IPS DF 6.9 (cell line): Measurements from ENCODE around the gene C16orf74.

Source experiments
- DNase-seq: peaks from one replicate; pipeline ENCODE4 v3.0.0-alpha.2; 2013; ENCODE audit warnings: low read depth, low spot score
- H3K27ac ChIP-seq: one replicate; pipeline ENCODE4 v1.5.1; 2013; ENCODE audit warnings: low read length, control low read depth
- H3K27me3 ChIP-seq: 2 replicates; pipeline ENCODE4 v1.6.1; 2013; ENCODE audit warnings: mild to moderate bottlenecking, low read length; ENCODE audit not compliant: control insufficient read depth, insufficient read depth
- H3K36me3 ChIP-seq: 2 replicates; pipeline ENCODE4 v1.6.1; 2013; ENCODE audit warnings: low read length; ENCODE audit not compliant: control insufficient read depth, insufficient read depth
- H3K4me1 ChIP-seq: 2 replicates; pipeline ENCODE4 v1.6.1; 2013; ENCODE audit warnings: low read length; ENCODE audit not compliant: control insufficient read depth, insufficient read depth
- H3K4me3 ChIP-seq: 2 replicates; pipeline ENCODE4 v1.5.1; 2013; ENCODE audit warnings: mild to moderate bottlenecking, low read length
- H3K9me3 ChIP-seq: 2 replicates; pipeline ENCODE4 v1.6.1; 2013; ENCODE audit warnings: low read length, inconsistent platforms; ENCODE audit not compliant: control insufficient read depth, insufficient read depth
- WGBS: extraction: QIAGEN DNeasy Blood & Tissue Kit; methylation state at CpG from one replicate; pipeline ENCODE4 v1.1.7; 2013; ENCODE audit warnings: mixed read lengths, missing lambda C conversion rate; ENCODE audit not compliant: insufficient read length, insufficient coverage; 5-methylcytosine and 5-hydroxymethylcytosine counted together

Gene C16orf74

DNA sequence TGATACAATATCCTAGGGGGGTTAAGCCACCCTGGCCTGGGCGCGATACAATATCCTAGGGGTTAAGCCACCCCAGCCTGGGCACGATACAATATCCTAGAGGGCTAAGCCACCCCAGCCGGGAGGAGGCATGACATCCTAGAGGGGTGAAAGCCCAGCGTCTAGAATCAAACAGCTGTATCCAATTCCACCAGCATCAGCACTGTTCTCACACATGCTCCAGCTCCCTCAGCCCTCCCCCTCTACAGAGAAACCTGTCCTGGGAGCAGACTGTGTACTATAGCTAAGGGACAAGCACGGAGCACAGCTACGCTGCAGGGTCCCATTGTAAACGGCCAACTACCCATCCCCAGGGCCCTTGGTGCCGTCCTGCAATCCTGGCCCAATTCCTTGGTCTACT, 68.4 kb downstream of the C16orf74 start:
- Histone ChIP-seq H3K4me3 (no peak overlapping the region), H3K27me3 (no peaks in the 10 kb centered on the region), H3K36me3 (peaks cover 29% of the 10 kb centered on the region), H3K27ac (no peak overlapping the region), H3K4me1 (0 out of 2 replicates have a peak, but pooled peaks cover 1% of the 10 kb centered on the region), H3K9me3 (no peaks in the 10 kb centered on the region)
- no CpG with 5 or more reads among the region's 9 CpGs for WGBS
- DNase-seq: no peak

DNA sequence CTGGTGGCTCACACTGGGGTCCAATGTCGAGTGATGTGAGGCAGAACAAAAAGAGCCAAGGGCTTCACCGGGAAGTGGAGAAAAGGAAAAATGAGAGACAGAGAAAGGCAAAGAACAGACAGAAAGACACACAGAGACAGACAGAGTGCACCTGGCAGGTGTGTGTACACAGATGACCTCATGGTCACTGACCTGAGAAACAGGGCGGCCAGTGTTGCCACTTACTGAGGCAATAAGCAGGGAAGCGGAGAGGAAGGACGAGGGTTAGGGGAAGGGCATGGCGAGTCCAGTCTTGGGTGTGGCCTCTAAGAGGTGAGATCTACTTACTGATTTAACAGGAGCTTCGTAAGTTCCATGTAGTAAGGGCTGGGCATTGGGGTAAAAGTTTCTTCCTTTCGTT, 69.6 kb downstream of the C16orf74 start:
- peaks cover 30% of the 10 kb centered on the region for H3K36me3 ChIP-seq
- no CpG with 5 or more reads among the region's 8 CpGs for WGBS
- no peak for DNase-seq

DNA sequence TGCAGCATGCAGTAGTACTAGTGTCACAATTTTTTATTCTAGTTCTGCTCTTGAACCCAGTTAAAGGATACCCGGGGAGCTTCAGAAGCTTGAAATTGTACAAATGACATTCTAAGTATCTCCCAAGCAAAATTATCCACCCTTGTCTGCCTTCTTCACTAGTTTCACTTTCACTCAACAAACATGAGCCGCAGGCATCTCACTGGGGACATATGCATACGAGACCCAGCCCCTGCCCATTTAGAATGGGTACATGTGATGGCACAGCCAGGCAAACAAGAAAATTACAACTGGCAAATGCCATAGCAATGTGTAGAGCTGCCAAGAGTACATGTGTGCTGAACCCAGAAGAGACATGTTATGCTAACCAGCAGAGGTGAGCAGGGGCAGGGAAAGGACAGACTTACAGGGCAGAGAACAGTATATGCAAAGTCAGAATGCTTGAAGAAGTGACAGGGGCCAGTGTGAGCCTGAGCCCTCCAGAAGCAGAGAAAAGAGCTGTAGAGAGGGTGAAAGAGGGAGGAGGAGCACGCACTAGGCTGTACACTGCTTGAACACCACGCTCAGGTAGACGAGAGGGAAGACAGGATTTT, 70.4 kb downstream of the C16orf74 start:
- Histone ChIP-seq H3K4me3 (no peak overlapping the region), H3K36me3 (peaks cover 30% of the 10 kb centered on the region), H3K27me3 (no peaks in the 10 kb centered on the region), H3K27ac (no peak overlapping the region), H3K4me1 (no peaks in the 10 kb centered on the region), H3K9me3 (no peaks in the 10 kb centered on the region)
- no peak for DNase-seq
- WGBS: no CpG with 5 or more reads among the region's 6 CpGs

More for the DNA sequence above, 69.6 kb downstream of the C16orf74 start:
- Histone ChIP-seq H3K4me1 (no peaks in the 10 kb centered on the region), H3K4me3 (no peak overlapping the region), H3K9me3 (no peaks in the 10 kb centered on the region), H3K27ac (no peak overlapping the region), H3K27me3 (no peaks in the 10 kb centered on the region)

DNA sequence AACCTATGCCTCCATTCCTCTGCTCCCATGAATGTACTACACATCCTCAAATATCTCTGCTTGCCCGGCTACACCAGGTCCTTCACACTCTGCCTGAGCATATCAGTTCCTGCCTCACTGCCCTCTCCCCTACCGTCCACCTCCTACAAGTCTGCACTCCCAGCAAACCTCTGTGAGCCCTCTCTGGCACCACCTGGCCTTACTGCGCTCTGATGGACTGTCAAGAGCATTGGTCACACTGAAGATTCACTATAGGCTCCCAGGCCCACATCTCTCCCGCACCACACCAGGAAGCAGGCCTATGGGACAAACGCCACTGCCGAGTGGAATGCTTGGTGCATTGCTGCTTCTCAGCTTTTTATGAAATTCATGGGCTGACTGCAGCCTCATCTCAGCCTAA, 71.0 kb downstream of the C16orf74 start:
- H3K4me1 ChIP-seq: no peaks in the 10 kb centered on the region
- H3K27me3 ChIP-seq: no peaks in the 10 kb centered on the region
- H3K4me3 ChIP-seq: no peak overlapping the region
- peaks cover 30% of the 10 kb centered on the region for H3K36me3 ChIP-seq
- H3K9me3 ChIP-seq: no peaks in the 10 kb centered on the region
- whole genome bisulfite sequencing: no CpG with 5 or more reads among the region's 6 CpGs
- H3K27ac ChIP-seq: no peak overlapping the region
- no peak for DNase-seq

DNA sequence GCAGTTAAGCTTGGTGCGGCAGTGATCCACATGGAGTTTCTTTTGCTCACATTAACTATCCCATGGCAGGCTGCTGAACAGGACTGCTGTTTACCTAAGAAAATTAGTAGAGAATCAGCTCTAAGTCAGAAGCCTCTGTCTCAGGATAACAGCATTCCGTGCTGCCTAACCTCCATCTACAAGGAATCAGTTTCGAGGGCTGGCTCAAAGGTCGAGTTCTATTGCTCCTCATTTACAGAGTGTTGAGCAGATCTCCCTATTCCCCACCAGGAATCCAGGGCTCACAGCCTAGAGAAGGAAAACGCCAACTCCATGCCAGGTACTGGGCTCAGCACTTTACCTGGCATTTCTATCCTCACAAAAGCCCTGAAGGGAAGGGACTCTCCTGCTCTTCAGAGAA, 72.1 kb downstream of the C16orf74 start:
- Histone ChIP-seq H3K27me3 (no peaks in the 10 kb centered on the region), H3K36me3 (peaks cover 40% of the 10 kb centered on the region), H3K27ac (no peak overlapping the region), H3K4me1 (no peaks in the 10 kb centered on the region), H3K9me3 (no peaks in the 10 kb centered on the region), H3K4me3 (no peak overlapping the region)
- no CpG with 5 or more reads among the region's 5 CpGs for WGBS
- DNase-seq: no peak

DNA sequence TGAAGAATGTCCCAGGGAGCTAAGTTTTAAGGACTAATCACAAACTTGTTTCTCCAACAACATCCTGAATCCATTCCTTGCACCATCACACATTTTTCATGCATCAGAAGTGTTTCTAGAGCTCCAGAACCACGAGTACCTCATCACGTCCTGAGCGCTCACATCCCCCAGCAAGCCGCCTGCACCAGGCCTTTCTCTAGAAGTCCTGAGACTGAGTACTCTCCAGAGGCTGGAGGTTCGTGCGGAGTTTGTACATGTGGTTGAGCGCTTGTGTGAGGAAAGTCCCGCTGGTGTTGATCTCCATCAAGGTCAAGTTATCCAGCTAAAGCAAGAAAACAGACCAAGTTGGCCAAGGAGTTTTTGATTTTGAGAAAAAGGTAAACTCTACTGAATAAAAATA, 72.9 kb downstream of the C16orf74 start:
- peaks cover 43% of the 10 kb centered on the region for H3K36me3 ChIP-seq

DNA sequence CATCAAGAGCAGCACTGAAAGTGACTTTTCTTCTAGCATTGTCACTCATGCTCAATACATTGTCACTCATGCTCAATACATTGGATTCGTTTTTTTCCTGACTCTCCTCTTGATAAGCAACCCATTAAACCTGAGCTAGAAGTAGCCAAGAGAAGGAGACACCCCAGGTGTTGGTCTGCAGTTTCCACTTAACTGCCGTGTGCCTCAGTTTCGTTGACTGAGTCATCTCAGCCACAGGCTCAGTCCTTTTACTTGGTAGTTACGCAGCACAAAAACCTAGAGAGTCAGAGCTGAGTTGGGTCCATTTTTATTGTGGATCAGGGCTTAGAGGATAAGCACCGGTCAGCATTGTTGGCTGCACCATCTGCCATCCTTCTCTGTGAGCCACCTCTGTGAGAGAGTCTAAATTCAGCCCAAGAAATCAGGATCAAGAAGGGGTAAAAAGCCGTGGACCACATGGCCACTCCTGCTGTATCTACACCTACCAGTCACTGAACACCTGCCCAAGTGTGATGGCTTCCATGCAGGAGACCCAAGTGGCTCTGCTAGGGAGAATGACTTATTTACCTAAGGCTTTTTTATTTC, 73.4 kb downstream of the C16orf74 start:
- WGBS: no CpG with 5 or more reads among the region's 6 CpGs
- H3K27ac ChIP-seq: no peak overlapping the region
- H3K36me3 ChIP-seq: peaks cover 47% of the 10 kb centered on the region

More for the DNA sequence above, 72.9 kb downstream of the C16orf74 start:
- Histone ChIP-seq H3K27ac (no peak overlapping the region), H3K4me3 (no peak overlapping the region), H3K9me3 (no peaks in the 10 kb centered on the region), H3K27me3 (no peaks in the 10 kb centered on the region), H3K4me1 (no peaks in the 10 kb centered on the region)
- DNase-seq: no peak
- no CpG with 5 or more reads among the region's 8 CpGs for WGBS

DNA sequence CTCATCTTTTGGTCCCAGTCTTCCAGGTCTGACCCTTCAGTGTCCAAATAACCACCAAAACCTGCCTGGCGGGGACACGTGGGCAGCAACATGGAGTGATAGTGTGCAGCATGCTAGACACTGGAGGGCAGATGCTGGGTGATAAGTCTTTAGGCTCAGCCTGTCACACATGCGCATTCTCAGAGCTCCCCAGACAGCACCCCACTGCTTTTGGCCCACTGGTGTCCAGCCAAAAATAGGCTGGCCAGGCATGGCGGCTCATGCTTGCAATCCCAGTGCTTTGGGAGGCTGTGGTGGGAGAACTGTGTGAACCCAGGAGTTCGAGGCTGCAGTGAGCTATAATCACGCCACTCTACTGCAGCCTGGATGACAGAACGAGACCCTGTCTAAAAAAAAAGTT, 74.4 kb downstream of the C16orf74 start:
- no peak overlapping the region for H3K27ac ChIP-seq
- no CpG with 5 or more reads among the region's 7 CpGs for WGBS
- no peaks in the 10 kb centered on the region for H3K27me3 ChIP-seq
- peaks cover 50% of the 10 kb centered on the region for H3K36me3 ChIP-seq
- no peaks in the 10 kb centered on the region for H3K4me1 ChIP-seq
- no peak overlapping the region for H3K4me3 ChIP-seq
- DNase-seq: no peak
- H3K9me3 ChIP-seq: no peaks in the 10 kb centered on the region

More for the DNA sequence above, 73.4 kb downstream of the C16orf74 start:
- no peak for DNase-seq
- no peaks in the 10 kb centered on the region for H3K4me1 ChIP-seq
- H3K9me3 ChIP-seq: no peaks in the 10 kb centered on the region
- no peak overlapping the region; the same call in 1 of the 2 replicates for H3K4me3 ChIP-seq
- no peaks in the 10 kb centered on the region for H3K27me3 ChIP-seq

DNA sequence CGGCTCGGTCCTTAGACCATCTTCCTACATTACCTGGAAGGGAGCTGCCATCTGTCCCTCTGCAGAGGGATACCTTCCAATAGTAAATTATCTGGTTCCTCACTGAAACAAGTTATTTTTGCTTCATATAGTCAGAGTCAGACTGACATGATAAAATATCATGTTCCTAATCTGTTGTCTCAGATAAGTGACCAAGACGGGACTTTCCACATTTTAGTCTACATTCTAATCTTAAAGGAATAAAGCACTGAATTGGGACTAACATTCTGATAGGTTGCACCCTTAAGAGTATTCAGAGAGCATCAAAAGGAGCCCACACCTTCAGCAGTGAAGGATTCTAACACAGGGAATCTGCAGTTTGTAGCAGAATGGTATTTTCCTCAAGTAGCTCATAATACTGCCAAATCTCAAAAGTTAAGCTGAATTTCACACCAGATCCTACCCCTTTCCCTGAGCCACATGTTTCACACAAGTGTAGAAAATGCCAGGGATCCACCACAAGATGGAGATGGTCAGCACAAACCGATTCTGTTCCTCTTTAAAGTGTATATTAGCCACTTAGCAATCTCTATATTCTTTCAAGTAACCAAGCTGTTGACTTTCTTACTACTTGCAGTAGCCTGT, 75.5 kb downstream of the C16orf74 start:
- no CpG with 5 or more reads among the region's 4 CpGs for WGBS
- Histone ChIP-seq H3K36me3 (peaks cover 44% of the 10 kb centered on the region), H3K4me3 (no peak overlapping the region), H3K4me1 (no peaks in the 10 kb centered on the region; the same call in 1 of the 2 replicates), H3K27ac (no peak overlapping the region), H3K9me3 (no peaks in the 10 kb centered on the region), H3K27me3 (no peaks in the 10 kb centered on the region)
- DNase-seq: no peak

DNA sequence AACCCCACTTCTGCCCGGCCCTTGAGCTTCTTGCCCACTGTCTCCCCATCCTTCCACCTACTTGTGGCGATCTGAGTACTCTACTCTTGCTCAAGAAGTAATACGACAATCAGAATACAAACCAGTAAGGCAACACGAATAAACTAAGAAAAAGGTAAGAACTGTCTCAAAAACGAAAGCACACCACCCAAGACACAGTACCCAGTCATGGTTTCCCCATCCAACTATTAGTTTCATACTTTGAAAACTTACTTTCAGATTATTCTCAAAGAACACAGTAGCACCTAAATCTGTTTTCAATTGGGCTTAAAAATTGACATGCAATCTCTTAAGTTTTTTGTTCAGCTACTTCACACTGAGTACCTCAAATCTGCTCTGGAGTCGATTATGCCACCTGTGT, 76.1 kb downstream of the C16orf74 start:
- DNase-seq: no peak
- Histone ChIP-seq H3K4me1 (no peaks in the 10 kb centered on the region; the same call in 1 of the 2 replicates), H3K4me3 (no peak overlapping the region), H3K27me3 (no peaks in the 10 kb centered on the region), H3K27ac (no peak overlapping the region), H3K9me3 (no peaks in the 10 kb centered on the region), H3K36me3 (peaks cover 43% of the 10 kb centered on the region)
- no CpG with 5 or more reads among the region's 6 CpGs for WGBS
